Smooth muscle cell (in vitro differentiated cells): Measurements from ENCODE around the gene RPL10. TPM values are rescaled to one million over a fixed set of nuclear protein-coding genes. Genes with fewer than 3 reads are reported as not detected.

Source experiments
- DNase-seq: peaks from one replicate; lab custom pipeline; 2025; ENCODE audit not compliant: unreplicated experiment; lab: John Stamatoyannopoulos, UW
- H2AFZ ChIP-seq: fragments of 200-600 bp; sonication (generic); 2 replicates; pipeline ENCODE4 v1.6.0; 2016; ENCODE audit warnings: antibody characterized with exemption, low read depth, mild to moderate bottlenecking
- H3F3A ChIP-seq: fragments of 200-600 bp; sonication (generic); 2 replicates; pipeline ENCODE4 v1.6.0; 2017; ENCODE audit warnings: antibody characterized with exemption, low read depth
- H3K27ac ChIP-seq: fragments of 200-600 bp; sonication (generic); 2 replicates; pipeline ENCODE4 v1.5.1; 2016; ENCODE audit warnings: low read depth, mild to moderate bottlenecking
- H3K27me3 ChIP-seq: fragments of 200-600 bp; sonication (generic); 2 replicates; pipeline ENCODE4 v1.6.1; 2016; ENCODE audit warnings: low read depth, mild to moderate bottlenecking
- H3K36me3 ChIP-seq: fragments of 200-600 bp; sonication (generic); 2 replicates; pipeline ENCODE4 v1.5.1; 2016; ENCODE audit warnings: low read depth
- H3K4me1 ChIP-seq: fragments of 200-600 bp; sonication (generic); 2 replicates; pipeline ENCODE4 v1.5.1; 2016; ENCODE audit warnings: low read depth
- H3K4me2 ChIP-seq: fragments of 200-600 bp; sonication (generic); 2 replicates; pipeline ENCODE4 v1.6.0; 2016; ENCODE audit warnings: mild to moderate bottlenecking
- H3K4me3 ChIP-seq: fragments of 200-600 bp; sonication (generic); 2 replicates; pipeline ENCODE4 v1.5.1; 2016; ENCODE audit warnings: mild to moderate bottlenecking
- H3K79me2 ChIP-seq: fragments of 200-600 bp; sonication (generic); 2 replicates; pipeline ENCODE4 v1.6.0; 2016; ENCODE audit warnings: low read depth, mild to moderate bottlenecking
- H3K9ac ChIP-seq: fragments of 200-600 bp; sonication (generic); 2 replicates; pipeline ENCODE4 v1.6.0; 2016; ENCODE audit warnings: low read depth
- H3K9me3 ChIP-seq: fragments of 200-600 bp; sonication (generic); replicated peaks from 2 replicates; pipeline ENCODE4 v1.5.1; 2016; ENCODE audit warnings: low read depth
- H4K20me1 ChIP-seq: fragments of 200-600 bp; sonication (generic); 2 replicates; pipeline ENCODE4 v1.6.0; 2016; ENCODE audit warnings: low read depth
- CTCF ChIP-seq: fragments of 200-600 bp; sonication (generic); IDR thresholded peaks from 2 replicates; pipeline ENCODE4 v1.5.1; 2017; ENCODE audit warnings: borderline replicate concordance, mild to moderate bottlenecking, antibody characterized with exemption; ENCODE audit not compliant: insufficient read depth, poor library complexity, severe bottlenecking
- WGBS: methylation state at CpG from one replicate; pipeline ENCODE4 v1.1.7; 2016; ENCODE audit warnings: low lambda C conversion rate; 5-methylcytosine and 5-hydroxymethylcytosine counted together
- polyA plus RNA-seq: library from polyadenylated mRNA; unstranded; fragments of >200 nt; fragmentation: Nextera tagmentation; extraction: Ambion mirVana; gene quantifications from 2 replicates; pipeline ENCODE4 v1.2.1, GENCODE V29; 2016
- total RNA-seq: library from RNA; depleted of rRNA; stranded (reverse); fragments of >200 nt; gene quantifications from 2 replicates; pipeline ENCODE4 v1.2.3, GENCODE V29; 2014

The RPL10 gene
- total and polyA plus RNA-seq, 2 experiments from 2014 or later = 1,314 to 3,107 TPM

- TF ChIP-seq CTCF = no peak
- 92% methylated on average over 10 of the region's 10 CpGs for WGBS
- no peak overlapping the region for H3K4me3 ChIP-seq
- H3K27ac ChIP-seq = no peak overlapping the region
- H3F3A ChIP-seq = peaks cover 4% of the 10 kb centered on the region
- H3K36me3 ChIP-seq = no peaks in the 10 kb centered on the region
- H3K4me2 ChIP-seq = no peak overlapping the region
- peaks cover 43% of the 10 kb centered on the region for H4K20me1 ChIP-seq
- DNase-seq = no peak
- H3K79me2 ChIP-seq = peaks cover 25% of the 10 kb centered on the region
- no peak overlapping the region for H2AFZ ChIP-seq
- H3K9ac ChIP-seq = no peak overlapping the region
- H3K27me3 ChIP-seq = no peaks in the 10 kb centered on the region
- no peaks in the 10 kb centered on the region for H3K4me1 ChIP-seq
- H3K9me3 ChIP-seq = no peaks in the 10 kb centered on the region
Measured at GRCh38 chrX:154403192-154403591, 5.0 kb downstream of the RPL10 start.

- H3K9me3 ChIP-seq = no peaks in the 10 kb centered on the region
- H3K27me3 ChIP-seq = no peaks in the 10 kb centered on the region
- H4K20me1 ChIP-seq = peaks cover 37% of the 10 kb centered on the region
- TF ChIP-seq CTCF = no peak
- no peak overlapping the region for H3K27ac ChIP-seq
- H3K4me1 ChIP-seq = no peaks in the 10 kb centered on the region
- H3K4me2 ChIP-seq = no peak overlapping the region
- no peak overlapping the region for H2AFZ ChIP-seq
- H3K9ac ChIP-seq = no peak overlapping the region
- no peak overlapping the region for H3K4me3 ChIP-seq
- DNase-seq = no peak
- 81% methylated on average over 4 of the region's 4 CpGs for WGBS
- peaks cover 24% of the 10 kb centered on the region for H3K79me2 ChIP-seq
- H3K36me3 ChIP-seq = no peaks in the 10 kb centered on the region
- H3F3A ChIP-seq = peaks cover 4% of the 10 kb centered on the region
Measured at GRCh38 chrX:154403858-154404257, 5.7 kb downstream of the RPL10 start.

GRCh38 chrX:154404625-154405192 is 6.5 kb downstream of the RPL10 start:
- H3K4me3 ChIP-seq = no peak overlapping the region
- peaks cover 4% of the 10 kb centered on the region for H3F3A ChIP-seq
- H3K9ac ChIP-seq = no peak overlapping the region
- no peaks in the 10 kb centered on the region for H3K9me3 ChIP-seq
- H2AFZ ChIP-seq = no peak overlapping the region
- no peak for TF ChIP-seq CTCF
- peaks cover 28% of the 10 kb centered on the region for H4K20me1 ChIP-seq
- peaks cover 15% of the 10 kb centered on the region for H3K79me2 ChIP-seq
- no peaks in the 10 kb centered on the region for H3K36me3 ChIP-seq
- 88% methylated on average over 16 of the region's 16 CpGs for WGBS
- no peak overlapping the region for H3K27ac ChIP-seq
- no peaks in the 10 kb centered on the region for H3K4me1 ChIP-seq
- H3K4me2 ChIP-seq = no peak overlapping the region
- no peak for DNase-seq
- H3K27me3 ChIP-seq = no peaks in the 10 kb centered on the region

- Histone ChIP-seq H3K4me2 (peak overlapping the region; percentile 88), H3F3A (no peaks in the 10 kb centered on the region), H4K20me1 (no peaks in the 10 kb centered on the region), H3K4me3 (peak overlapping the region; percentile 53), H3K9ac (peak overlapping the region; percentile 71), H3K9me3 (no peaks in the 10 kb centered on the region), H3K27ac (peak overlapping the region; percentile 77), H3K79me2 (peaks cover 11% of the 10 kb centered on the region), H3K4me1 (no peaks in the 10 kb centered on the region), H3K27me3 (no peaks in the 10 kb centered on the region), H2AFZ (no peak overlapping the region), H3K36me3 (no peaks in the 10 kb centered on the region)
- TF ChIP-seq CTCF = no peak
- 57% methylated on average over 10 of the region's 10 CpGs for WGBS
- no peak for DNase-seq
Measured at GRCh38 chrX:154408659-154409221, 10.6 kb downstream of the RPL10 start.
